Dermis blood vessel endothelial cell (primary cell): ENCODE measurements around the gene ACAP2. TPM values are rescaled to one million over a fixed set of nuclear protein-coding genes. Genes with fewer than 3 reads are reported as not detected.

ENCODE experiments used
- DNase-seq: peaks from one replicate; pipeline ENCODE4 v3.0.0; 2010
- total RNA-seq: library from RNA; depleted of rRNA; stranded (reverse); fragments of >200 nt; gene quantifications from 2 replicates; pipeline ENCODE4 v1.2.3, GENCODE V29; 2014

ACAP2 gene
- total RNA-seq, 1 donor from 2014 or later, result 66.9 TPM

DNA sequence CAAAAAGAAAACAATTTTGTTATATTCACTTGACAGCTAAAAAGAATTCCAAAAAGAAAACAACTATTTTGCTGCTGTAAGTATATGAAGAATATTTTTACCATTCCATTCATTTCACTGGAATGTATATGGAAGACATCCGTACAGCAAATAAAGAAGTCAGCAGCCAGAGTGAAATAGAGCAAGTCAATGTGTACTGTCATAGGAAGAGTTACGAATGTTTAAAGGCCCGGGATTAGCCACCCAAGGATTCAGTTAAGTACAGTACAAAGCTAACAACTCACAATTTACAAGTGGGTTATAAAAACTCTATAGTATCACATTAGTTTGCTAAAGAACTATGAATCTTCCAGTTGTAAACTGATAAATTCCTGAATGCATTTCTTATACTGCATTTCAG, 157.4 kb downstream of the ACAP2 start:
- DNase-seq, result no peak

DNA sequence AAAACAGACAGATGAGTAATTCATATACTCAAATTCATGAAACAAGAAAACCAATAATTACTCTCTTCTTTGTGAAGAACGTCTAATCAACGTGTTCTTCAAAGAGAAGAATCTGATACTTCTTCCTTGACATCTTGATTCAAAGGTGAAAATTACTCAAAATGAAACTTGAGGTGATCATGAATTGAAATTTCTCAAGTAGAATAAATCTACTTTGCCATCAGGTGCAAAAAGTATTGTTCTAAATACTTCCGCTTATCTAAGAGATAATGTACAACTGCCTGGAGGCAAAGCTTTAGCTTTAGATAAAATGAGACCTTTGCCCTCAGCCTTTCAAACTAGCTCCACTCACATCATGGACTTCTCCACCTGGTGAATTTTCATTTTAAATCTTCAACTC, 158.0 kb downstream of the ACAP2 start:
- no peak for DNase-seq

GRCh38 chr3:195282961-195283360, 159.9 kb downstream of the ACAP2 start:
- no peak for DNase-seq

DNA sequence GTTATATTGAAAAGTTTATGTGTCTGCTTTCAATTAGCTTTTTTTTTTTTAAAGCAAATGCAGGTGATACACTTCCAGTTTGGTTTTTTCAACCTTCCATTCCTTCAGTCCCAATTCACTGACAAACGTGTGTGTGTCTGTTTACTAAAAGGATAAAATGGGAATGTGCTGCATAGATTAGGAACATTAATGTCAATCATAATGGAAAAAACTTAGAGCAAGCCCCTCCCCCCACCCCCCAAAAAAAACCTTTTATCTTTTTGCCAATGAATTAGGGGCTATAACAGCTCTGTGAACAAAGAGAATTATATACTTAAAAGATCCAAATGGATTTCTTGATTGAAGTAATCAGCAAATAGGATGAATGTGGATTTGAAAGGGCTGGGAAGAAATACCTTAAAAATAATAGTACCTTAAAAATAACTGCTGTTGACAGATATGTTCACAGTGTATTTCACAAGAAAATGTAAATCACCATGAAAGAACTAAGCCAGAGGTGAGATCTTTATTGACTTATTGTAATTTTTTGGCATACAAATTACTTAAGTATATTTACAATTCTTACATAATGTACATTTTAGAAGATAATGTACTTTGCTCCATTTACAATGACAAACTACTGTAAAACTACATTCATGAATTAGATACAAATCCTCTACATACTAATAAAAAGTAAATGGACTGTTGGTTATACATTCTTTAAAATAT, 168.4 kb downstream of the ACAP2 start:
- no peak for DNase-seq

GRCh38 chr3:195271410-195272243, 171.2 kb downstream of the ACAP2 start:
- peak; percentile 94 for DNase-seq

DNA sequence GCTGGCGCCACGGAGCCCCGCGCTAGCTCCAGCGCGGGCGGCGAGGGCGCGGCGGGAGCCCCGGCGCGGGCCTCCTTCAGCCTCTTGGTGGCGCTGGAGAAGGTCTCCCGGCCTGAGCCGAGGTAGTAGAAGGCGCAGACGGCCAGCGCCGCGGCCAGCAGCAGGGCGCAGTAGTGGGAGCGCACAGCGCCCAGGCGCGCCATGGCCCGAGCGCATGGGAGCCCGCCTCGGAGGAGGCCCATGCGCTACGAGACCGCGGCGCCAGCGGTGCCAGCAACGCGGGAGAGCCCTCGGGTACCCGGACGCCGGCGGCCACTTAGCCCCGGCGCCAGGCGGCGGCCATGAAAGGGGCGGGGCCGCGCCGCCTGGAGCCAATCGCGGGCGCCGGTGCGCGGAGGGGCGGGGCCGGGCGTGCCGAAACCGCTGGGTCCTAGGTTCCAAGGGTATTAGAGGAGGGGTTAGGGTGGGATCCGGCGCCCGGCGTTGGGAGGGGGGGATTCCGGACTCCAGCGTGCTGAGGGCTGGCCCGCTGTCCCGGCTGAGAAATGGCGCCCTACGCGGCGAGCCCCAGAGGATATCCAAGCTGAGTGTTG, 171.9 kb downstream of the ACAP2 start, which contains the start of gene XXYLT1:
Gene XXYLT1 (minus strand): TSS at position 343 of the 593 bp plus-strand sequence. CDS start 101 bp downstream, at position 242.
- peak; percentile 91 for DNase-seq

DNA sequence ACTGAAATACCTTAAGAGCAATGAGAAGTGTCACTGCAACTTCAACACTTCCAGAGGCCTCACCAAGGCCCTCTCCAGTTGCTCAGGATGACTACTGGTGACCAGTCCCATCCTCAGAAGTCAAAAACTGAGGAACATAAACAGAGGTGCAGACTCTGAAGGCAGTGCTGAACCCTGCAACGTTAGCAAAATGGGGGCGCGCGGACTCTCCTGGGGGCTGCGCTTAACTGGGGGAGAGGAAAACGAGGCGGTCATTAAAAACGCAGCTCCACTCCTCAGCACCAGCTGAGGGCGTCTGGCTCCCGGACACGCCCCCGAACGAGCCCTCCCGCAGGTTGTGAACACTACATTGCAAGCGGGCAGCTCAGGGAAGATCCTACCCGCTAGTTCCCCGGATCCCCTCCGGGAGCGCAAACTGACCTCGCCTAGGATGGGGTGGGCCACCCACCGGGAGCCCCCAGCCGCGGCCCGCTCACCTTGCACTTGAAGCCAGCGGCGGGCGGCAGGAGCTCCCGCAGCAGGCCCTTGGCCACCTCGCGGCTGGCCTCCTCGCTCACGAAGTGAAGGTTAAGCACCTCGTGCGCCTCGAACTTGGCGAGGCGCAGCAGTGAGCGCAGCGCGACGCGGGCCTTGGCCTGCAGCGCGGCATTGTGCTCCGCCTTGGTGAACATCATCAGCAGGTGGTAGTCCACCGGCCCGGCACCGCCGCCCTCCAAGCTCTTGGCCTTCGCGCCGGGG, 172.6 kb downstream of the ACAP2 start:
- DNase-seq, result peak; percentile 64

DNA sequence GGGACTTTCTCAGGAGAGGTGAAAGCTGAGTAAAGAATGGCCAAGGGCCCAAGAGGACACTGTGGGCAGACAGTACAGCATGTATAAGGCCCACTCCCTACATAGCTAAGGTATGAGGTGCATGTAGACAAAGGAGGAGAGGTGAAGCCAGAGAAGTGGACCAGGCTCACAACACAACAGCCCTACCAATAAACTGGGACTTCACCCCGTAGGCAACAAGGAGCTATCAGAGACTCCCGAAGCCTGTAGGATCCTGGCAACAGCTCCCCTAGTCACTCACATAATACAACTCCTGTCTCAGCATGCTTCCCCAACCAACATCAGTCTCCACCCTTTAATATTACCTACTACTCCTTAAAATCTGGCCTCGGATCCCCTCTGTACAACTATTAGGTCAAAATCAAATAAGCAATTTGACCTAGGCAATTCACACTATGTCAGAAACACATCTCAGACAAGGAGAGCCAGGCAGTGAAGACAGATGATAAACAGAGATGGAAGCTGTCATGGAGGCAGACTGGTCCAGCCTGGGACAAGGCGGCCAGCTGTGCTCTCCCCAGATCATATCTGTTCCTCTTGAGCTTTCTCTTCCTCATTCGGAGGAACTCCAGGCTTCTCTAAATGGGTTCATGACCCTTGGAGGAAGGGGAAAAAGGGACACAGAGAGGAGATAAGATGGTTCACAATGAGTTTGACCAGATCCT, 173.3 kb downstream of the ACAP2 start:
- DNase-seq, result no peak

DNA sequence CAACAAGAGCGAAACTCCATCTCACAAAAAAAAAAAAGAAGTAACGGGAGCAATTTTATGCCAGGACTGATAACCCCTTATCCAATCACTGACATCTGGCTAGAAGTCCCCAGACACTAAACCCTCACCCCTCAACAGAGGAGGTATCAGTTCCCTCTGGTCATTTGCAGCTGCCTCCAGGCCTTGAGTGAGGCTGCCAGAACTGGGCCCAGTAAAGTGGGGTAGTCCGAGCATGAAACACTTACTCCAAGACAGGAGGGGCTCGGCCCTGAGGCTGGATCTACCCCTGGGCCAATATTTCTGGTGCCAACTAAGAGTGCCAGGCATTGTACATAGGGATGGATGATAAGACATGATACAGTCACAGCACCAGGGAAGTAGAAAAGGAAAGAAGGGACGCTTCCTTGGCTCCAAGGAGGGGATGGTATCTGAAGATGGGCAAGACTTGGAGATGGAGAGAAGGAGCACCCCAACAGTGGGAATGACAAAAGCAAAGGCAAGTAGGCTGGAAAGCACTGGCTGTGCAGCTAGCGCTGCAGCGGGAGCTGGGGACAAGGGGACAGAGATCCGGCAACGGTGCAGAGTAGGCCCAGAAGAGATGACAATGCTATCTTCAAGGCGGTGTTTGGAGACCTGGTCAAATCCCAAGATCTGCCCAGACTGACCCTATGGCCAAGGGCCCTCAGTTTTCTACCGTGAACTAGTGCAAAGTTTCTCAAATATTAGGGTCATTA, 174.1 kb downstream of the ACAP2 start:
- DNase-seq, result no peak

DNA sequence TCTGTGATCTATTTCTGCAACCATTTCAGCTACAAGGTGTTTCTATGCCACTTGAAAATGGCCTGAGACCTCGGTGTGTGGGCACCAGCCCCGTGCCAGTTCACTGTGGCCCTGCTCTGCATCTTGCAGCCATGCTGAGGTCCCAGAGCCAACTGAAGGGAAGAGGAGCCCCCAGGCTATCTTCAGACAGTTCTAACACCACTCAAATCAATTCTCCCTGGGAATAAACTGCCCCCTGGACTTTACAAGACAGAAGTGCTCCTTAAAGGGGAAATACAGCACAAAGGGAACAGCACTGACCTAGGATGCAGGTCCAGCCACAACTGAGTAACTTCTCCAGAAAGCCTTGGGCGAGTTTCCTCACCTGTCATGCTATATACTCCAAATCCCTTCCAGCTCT, 175.7 kb downstream of the ACAP2 start:
- DNase-seq, result no peak

- DNase-seq, result no peak
Measured at GRCh38 chr3:195266428-195266827, 176.4 kb downstream of the ACAP2 start.

DNA sequence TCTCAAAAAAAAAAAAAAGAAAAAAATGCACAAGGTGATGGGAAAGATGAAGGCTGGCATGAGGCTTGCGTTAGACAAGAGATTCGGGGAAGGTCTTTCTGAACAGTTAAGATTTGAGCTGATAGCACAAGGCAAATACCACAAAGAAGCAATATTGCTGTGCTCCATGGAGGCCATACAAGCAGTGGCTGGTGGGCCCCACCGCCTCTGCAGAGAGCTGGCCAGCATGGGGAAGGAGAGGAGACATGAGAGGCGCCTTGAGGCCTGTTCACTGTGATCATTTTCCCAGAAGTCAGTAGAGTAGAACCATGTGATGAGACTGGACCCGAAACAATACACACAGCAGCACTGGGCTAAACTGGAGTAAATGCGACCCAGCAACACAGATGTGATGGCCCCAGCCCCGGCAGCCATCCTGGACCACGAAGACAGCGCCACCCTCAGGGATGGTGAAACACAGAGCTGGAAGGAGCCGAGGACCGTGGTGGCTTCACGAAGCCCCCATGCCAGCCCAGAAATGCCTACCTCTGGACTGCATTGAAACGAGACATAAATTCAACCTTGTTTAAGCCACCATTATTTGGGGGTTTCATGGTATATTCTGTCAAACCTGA, 177.3 kb downstream of the ACAP2 start:
- no peak for DNase-seq

GRCh38 chr3:195263925-195264600, 178.8 kb downstream of the ACAP2 start:
- DNase-seq, result no peak

- DNase-seq, result peak; percentile 56
Measured at GRCh38 chr3:195263193-195263924, 179.5 kb downstream of the ACAP2 start.

DNA sequence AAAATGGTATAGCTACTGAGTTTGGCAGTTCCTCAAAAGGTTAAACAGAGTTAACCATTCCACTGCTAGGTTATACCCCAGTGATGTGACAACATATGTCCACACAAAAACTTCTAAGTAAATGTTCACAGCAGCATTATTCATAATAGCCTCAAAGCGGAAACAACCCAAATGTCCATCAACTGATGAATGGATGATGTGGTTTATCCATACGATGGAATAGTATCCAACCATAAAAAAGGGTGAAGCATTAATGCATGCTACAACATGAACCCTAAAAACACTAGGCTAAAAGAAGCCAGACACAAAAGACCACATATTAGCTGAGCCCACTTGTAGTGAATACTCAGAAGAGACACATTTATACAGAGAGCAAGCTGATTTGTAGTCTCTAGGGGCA, 180.9 kb downstream of the ACAP2 start:
- DNase-seq, result no peak

DNA sequence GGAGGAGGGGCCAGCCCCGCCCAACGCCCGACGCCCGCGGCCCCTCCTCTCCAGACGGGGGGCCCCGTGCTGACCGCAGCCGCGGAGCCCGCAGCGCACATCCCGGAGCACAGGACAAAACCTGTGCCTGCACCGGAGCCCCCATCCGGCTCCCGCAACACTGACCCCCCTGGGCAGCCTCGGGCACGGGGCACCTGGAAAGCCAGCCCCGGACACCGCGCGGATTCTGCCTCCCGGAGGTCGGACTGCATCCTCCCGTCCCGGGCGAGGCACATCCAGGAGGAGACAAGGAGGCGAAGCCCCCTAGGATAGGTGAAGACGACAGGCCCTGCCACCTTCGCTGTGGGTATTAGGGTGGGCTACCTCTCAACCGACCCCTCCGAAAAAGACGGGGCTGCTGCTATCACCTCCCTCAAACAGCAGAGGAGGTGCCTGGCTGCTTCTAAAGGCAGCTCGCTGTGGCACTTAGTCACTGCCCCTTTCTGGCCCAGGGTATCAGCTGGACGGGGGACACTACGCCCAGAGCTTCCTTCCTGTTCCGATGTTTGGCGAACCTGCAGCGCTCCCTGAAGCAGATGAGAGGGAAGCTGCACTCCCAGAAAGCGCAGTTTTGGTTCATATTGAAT, 182.4 kb downstream of the ACAP2 start:
- DNase-seq, result peak; percentile 55

DNA sequence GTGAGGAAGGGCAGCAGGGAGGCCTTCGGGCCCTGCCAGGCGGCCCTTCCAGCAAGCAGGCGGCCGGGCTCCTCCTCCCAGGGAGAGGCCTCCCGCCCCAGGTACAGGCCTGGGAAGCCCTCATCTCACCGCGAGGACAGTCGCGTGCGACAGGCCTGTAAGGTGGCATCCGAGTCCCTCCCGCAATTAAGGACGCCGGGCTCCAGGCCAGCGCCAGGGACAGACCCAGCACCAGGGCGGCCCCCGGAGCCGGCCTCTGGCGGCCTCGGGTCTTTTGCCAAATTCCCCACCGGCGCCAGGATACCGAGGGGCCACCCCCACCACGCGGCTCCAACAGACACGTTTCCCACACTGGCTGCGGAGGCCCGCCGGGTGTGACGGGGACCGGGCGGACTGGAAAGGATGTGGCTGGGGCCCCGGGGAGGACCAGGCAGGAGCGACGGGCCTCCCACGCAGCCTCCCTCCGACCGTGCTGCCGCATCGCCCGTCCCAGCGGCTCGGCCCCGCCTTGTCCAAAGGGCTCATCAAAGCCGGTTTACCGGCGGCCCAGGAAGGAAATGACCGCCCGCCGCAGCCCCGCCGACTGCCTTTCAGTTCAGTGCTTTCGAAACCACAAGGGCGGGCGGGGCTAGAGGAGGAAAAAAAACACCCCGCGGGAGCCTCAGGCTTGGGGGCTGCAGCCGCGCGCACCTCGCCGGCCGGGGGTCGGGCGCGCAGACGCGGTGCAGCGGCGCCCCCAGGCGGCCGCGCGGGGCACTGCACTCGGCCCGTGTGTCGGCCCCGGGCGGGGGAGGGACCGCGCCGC, 183.1 kb downstream of the ACAP2 start:
- DNase-seq, result peak; percentile 97

DNA sequence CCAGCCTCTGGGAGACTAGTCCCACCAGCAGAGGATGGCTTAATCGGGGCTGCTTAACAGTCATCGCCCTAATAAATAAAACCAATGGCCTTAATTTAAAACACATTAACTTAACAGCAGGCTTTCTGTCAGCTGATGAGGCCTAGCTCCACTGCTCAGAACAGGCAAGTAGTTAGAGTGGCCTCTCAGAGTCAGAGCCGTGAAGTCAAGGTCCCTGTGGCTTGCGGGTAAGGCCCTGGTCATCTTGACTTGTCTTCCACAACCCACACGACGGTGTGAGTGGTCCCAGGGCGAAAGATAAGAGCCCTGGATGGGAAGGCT, 183.7 kb downstream of the ACAP2 start:
- peak; percentile 58 for DNase-seq
